ENCODE data around the gene SLC35A5.

Gene SLC35A5

DNA sequence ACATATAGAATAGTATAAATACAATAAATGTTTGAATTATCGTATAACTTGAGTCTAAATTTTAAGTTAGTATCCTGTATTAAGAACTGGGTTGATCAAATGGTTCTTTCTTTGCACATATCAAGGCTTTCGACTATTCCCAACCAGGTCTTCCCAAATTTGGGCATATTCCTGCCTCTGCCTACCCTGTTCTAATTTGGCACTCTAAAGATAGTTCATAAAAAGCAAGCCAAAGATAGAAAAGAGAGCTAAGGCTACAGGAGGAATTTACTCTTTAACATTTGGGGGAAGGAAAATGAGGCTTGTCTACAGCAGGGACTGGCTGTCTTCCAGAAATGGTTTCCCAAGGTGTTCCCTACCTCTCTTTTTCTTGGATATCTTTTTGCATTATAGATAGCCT, 36.1 kb downstream of the SLC35A5 start:
- no peak for DNase-seq (ENCODE audit: low spot score)
- TF ChIP-seq, protein P1, sequence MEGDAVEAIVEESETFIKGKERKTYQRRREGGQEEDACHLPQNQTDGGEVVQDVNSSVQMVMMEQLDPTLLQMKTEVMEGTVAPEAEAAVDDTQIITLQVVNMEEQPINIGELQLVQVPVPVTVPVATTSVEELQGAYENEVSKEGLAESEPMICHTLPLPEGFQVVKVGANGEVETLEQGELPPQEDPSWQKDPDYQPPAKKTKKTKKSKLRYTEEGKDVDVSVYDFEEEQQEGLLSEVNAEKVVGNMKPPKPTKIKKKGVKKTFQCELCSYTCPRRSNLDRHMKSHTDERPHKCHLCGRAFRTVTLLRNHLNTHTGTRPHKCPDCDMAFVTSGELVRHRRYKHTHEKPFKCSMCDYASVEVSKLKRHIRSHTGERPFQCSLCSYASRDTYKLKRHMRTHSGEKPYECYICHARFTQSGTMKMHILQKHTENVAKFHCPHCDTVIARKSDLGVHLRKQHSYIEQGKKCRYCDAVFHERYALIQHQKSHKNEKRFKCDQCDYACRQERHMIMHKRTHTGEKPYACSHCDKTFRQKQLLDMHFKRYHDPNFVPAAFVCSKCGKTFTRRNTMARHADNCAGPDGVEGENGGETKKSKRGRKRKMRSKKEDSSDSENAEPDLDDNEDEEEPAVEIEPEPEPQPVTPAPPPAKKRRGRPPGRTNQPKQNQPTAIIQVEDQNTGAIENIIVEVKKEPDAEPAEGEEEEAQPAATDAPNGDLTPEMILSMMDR (IDR thresholded peaks at IDR 0.05; ENCODE audit: extremely low read depth, missing control alignments), result no peak

DNA sequence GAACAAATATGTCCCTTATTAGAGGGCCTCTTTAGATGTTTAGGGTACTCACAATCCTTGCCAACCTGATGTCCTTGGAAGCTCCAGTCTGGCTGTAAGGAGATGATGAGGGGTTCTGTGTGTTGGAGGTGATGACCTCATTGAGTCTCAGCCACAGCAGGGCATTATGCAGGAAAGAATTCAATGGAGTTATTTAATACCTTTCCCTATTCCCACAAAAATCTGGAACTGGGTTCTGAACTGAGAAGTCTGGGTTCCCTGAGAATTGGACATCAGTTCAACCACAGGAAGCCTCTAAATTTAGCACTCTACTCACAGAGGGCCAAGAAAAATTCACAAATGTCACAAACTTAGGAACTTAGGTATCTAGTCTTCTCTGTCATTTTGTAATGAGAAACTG, 36.9 kb downstream of the SLC35A5 start:
- TF ChIP-seq, protein P1 (IDR thresholded peaks at IDR 0.05; ENCODE audit: extremely low read depth, missing control alignments), result no peak

DNA sequence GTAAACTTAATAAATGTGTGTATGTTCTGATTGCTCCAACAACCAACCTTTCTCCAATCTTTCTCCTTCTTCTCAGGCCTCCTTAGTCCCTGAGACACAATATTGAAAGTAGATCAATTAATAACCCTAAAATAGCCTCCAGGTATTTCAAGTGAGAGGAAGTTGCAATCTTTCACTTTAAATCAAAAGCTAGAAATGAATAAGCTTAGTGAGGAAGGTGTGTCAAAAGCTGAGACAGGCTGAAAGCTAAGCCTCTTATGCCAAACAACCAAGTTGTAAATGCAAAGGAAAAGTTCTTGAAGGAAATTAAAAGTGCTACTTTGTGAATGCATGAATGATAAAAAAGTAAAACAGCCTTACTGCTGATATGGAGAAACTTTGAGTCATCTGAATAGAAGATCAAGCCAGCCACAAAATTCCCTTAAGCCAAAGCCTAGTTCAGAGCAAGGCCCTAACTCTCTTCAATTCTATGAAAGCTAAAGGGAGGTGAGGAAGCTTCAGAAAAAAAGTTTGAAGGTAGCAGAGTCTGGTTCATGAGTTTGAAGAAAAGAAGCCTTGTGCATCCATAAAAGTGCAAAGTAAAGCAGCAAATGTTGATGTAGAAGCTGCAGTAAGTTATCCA, 40.5 kb downstream of the SLC35A5 start:
- DNase-seq (ENCODE audit: low spot score), result no peak
- TF ChIP-seq, protein P1 (IDR thresholded peaks at IDR 0.05; ENCODE audit: extremely low read depth, missing control alignments), result no peak

More for the DNA sequence above, 36.9 kb downstream of the SLC35A5 start:
- no peak for DNase-seq (ENCODE audit: low spot score)

DNA sequence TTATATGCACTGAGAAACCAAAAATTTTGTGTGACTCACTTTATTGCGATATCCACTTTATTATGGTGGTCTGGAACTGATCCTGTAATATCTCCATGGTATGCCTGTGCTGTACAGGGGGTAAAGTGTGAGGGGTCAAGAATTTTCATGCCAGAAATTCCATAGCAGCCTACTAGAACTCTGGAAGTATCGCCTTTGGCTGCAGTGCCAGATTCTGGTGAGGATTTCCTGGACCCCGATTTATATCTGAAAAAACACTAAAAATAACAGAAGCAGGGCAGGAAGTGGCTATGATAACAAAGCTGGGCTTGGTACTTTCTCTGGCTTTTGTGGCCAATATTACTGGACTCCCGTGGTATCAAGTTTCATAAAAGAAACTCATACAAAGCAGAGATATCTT, 42.7 kb downstream of the SLC35A5 start:
- no peak for DNase-seq (ENCODE audit: low spot score)
- TF ChIP-seq, protein P1 (IDR thresholded peaks at IDR 0.05; ENCODE audit: extremely low read depth, missing control alignments), result no peak

DNA sequence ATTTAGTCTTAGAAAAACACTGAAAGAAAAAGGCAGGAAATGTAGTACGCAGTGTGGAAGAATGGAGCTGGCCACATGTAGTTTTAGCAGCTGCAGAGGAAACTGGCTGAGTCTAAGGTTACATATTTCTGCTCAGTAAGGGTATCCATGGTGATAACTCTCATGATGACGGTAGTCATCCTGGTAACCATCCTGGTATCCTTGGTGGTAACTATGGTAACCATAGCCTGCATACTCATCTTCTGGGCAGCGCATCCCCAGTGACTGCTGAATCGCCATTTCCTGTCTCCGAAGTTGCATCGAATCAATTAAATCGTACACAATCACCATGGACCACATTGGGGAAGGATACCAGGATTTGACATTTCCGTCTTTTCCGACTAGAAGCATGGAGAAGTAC, 43.4 kb downstream of the SLC35A5 start:
- no peak for DNase-seq (ENCODE audit: low spot score)
- TF ChIP-seq, protein P1 (IDR thresholded peaks at IDR 0.05; ENCODE audit: extremely low read depth, missing control alignments), result no peak

DNA sequence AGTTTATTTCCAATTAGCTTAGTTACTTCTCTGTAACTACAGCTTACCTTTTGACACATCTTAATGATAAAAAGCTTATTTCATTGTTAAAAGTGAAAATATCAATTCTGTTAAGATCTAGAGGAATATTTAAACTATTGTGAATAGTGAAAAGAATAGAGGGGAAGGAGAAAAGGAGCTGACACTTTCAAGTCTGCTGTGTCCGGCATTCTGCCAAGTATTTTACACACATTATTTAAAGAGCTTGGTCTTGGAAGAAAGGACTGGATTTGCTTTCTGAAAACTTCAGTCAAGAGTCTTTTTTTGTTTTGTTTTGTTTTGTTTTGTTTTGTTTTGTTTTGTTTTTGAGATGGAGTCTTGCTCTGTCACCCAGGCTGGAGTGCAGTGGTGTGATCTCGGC, 44.3 kb downstream of the SLC35A5 start:
- TF ChIP-seq, protein P1 (IDR thresholded peaks at IDR 0.05; ENCODE audit: extremely low read depth, missing control alignments), result no peak
- DNase-seq (ENCODE audit: low spot score), result no peak

DNA sequence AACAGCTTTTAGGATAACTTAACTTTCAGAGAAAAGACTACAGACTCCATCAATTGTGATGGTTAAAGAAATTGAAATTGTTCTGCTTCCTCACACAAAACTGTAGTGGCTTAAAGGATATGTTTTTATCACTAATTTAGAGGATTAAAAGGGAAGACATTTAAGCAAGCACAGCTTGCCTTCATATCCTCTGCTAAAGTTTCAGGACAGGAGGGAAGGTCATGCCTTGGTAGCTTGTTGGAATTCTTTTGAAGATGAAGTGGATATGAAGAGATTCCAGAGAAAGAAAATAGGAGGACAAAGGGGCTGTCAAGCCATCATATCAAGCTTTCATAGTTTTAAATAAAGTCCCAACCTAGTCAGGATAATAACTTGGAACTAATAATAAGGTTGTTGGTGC, 46.0 kb downstream of the SLC35A5 start:
- TF ChIP-seq, protein P1 (IDR thresholded peaks at IDR 0.05; ENCODE audit: extremely low read depth, missing control alignments), result no peak
- no peak for DNase-seq (ENCODE audit: low spot score)

Data from GM20000 (cell line).